ENCODE measurements around the gene ALDOB.

DNA sequence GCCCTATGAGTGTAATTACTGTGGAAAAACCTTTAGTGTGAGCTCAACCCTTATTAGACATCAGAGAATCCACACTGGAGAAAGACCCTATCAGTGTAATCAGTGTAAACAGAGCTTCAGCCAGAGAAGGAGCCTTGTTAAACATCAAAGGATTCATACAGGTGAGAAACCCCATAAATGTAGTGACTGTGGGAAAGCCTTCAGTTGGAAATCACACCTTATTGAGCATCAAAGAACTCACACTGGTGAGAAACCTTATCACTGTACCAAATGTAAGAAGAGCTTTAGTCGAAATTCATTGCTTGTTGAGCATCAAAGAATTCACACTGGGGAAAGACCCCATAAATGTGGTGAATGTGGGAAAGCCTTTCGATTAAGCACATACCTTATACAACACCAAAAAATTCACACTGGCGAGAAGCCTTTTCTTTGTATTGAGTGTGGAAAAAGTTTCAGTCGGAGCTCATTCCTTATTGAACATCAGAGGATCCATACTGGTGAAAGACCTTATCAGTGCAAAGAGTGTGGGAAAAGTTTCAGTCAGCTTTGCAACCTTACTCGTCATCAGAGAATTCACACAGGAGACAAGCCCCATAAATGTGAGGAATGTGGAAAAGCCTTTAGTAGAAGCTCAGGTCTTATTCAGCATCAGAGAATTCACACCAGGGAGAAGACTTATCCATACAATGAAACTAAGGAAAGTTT, 27.0 kb downstream of the ALDOB start:
- no peak for TF ChIP-seq ZFP30 (CRISPR knock-in tag; IDR thresholded peaks at IDR 0.05)
- no peak for TF ChIP-seq ZNF8 (CRISPR knock-in tag; IDR thresholded peaks at IDR 0.05)
- TF ChIP-seq ISL1 (CRISPR knock-in tag; IDR thresholded peaks at IDR 0.05), result no peak
- TF ChIP-seq, protein P1, sequence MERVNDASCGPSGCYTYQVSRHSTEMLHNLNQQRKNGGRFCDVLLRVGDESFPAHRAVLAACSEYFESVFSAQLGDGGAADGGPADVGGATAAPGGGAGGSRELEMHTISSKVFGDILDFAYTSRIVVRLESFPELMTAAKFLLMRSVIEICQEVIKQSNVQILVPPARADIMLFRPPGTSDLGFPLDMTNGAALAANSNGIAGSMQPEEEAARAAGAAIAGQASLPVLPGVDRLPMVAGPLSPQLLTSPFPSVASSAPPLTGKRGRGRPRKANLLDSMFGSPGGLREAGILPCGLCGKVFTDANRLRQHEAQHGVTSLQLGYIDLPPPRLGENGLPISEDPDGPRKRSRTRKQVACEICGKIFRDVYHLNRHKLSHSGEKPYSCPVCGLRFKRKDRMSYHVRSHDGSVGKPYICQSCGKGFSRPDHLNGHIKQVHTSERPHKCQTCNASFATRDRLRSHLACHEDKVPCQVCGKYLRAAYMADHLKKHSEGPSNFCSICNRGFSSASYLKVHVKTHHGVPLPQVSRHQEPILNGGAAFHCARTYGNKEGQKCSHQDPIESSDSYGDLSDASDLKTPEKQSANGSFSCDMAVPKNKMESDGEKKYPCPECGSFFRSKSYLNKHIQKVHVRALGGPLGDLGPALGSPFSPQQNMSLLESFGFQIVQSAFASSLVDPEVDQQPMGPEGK (CRISPR knock-in tag; IDR thresholded peaks at IDR 0.05; ENCODE audit: borderline replicate concordance), result no peak
- no peak for TF ChIP-seq TCF4 (CRISPR knock-in tag; IDR thresholded peaks at IDR 0.05; ENCODE audit: borderline replicate concordance)
- no peak for TF ChIP-seq ZFP3 (CRISPR knock-in tag; IDR thresholded peaks at IDR 0.05)
- no peak for TF ChIP-seq OSR1 (CRISPR knock-in tag; IDR thresholded peaks at IDR 0.05)
